Embryonic facial prominence (tissue), 1 donor: ENCODE measurements around the gene MDM2.

Experiments used
- DNase-seq: peaks from one replicate; pipeline ENCODE4 v3.0.0-alpha.2; 2016; ENCODE audit errors: extremely low spot score

MDM2 gene

DNA sequence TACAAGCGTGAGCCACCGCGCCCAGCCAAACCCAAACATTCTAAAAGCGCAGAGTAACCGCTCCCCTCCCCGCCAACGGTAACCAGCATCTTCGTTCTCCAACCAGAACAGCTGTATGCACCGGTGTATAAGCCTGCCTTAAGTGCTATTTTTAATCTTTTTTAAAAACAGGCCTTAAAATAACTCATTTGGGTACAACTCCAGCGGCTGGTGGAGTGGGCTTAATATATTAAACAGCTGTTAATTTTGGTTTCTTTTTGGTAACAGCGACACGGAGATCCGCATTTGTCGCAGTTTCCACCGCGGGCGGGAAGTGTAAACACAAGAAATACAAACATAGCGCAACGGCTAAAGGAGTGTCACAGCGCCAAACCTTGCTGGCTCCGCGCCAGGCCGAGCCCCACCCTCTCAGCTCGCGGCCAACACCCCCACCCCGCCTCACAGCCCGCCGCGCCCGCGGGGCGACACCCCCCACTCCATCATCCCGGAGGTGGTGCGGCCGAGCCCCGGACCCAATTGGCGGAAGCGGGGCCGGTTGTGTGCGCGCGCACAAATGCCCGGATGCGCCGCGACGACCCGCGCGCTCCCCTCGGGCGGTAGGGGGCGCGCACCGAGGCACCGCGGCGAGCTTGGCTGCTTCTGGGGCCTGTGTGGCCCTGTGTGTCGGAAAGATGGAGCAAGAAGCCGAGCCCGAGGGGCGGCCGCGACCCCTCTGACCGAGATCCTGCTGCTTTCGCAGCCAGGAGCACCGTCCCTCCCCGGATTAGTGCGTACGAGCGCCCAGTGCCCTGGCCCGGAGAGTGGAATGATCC is at the start of gene MDM2:
TSS of gene MDM2 (plus strand) at position 602 of the 812 bp plus-strand sequence. CDS start 301 bp downstream, outside the sequence.
- DNase-seq, result peak; percentile 71

DNA sequence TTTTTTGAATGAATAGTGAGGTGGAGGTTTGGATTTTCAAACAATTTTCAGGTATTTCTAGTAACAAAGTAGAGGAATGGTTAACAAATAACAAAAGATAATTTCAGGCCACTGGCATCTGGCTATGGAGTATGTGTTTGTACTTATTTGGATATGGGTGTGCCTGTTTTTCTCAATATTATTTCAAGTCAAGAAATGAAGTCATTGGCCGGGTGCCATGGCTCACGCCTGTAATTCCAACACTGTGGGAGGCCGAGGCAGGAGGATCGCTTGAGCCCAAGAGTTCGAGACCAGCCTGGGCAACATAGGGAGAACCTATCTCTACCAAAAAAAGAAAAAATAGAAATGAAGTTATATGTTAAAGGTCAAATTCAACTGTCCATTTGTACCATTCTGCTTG is 48.1 kb upstream of the MDM2 start:
- DNase-seq, result no peak

DNA sequence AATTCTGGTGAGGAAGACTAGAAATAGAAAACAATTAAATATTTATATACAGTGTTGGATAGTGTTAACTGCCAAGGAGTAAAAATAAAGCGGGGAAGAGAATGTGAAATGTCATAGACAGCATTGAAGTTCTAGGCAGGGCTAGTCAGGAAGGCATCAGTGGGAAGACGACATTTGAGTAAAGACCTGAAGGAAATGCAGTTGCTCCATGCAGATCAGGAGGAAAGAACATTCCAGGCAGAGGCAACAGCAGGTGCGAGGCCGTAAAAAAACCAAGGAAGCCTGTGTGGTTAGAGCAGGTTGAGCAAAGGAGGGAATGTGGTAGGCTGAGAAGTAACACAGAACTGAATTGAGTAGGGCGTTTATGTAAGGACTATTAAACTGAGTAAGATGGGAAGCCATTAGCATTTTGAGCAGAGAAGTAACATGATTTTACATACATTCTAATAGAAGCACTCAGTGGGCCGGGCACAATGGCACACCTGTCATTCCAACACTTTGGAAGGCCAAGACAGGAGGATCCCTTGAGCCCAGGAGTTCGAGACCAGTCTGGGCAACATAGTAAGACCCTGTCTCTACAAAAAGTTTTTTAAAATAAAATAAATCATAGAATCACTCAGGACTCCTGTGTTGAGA is 47.1 kb upstream of the MDM2 start:
- no peak for DNase-seq

DNA sequence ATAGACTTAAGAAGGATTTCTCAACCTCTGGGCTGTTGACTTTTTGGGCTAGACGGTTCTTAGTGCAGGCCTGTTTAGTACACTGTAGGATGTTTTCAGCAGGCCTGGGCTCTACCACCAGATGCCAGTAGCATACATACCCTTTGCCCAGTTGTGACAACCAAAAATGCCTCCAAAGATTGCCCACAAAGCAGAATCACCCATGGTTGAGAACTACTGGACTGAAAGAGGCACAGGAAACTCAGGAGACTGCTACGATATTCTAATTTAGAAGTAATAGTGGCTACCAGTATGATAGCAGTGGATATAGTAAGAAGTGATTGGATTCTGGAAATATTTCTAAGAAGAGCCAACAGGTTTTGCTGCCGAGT is 46.5 kb upstream of the MDM2 start:
- no peak for DNase-seq

DNA sequence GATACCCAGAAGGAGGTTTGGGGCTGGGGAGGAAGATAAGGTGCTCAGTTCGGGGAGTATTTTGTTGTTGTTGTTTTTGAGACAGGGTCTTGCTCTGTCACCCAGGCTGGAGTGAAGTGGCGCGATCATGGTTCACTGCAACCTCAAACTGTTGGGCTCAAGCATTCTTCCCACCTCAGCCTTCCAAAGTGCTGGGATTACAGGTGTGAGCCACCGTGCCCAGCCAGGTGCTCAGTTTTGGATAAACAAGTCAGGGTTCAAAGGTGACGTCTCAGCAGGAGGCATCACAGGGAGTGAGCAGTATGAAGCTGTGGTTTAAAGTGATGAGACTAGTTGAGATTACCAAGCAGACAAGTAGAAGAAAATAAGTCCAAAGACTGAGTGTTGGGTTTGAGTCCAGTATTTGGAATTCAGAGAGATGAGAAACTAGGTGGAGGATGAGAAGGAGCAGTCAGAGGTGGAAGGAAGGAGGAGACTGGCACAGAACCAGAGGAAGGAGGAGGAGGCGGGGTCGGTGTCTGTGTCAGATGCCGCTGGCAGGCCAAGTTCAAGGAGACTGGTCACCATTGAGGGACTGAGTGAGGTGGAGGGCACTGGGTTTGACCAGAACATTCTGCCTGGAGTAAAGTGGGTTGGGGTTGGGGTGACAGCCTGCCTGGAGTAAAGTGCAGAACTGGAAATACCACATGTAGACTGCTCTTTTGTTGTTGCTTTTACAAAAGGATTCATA is 45.9 kb upstream of the MDM2 start:
- DNase-seq, result no peak

DNA sequence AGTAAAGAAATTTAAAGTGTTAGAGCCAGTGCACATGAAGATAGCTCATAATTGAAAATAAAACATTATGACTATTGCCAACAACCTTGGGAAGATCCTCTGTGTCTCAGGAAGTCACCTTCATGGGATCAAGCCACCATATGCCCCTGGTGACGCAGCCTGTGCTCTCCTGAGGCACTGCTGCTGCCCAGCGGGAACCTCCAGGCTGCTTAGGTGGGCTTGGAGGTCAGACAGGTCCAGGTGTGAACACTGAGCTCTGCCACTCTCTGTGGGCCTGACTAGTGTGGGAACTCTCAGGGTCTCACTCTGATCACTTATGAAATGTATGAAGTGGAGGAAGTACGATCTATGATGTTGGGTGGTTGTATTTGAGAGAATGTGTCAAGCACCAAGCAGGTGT is 45.3 kb upstream of the MDM2 start:
- no peak for DNase-seq

DNA sequence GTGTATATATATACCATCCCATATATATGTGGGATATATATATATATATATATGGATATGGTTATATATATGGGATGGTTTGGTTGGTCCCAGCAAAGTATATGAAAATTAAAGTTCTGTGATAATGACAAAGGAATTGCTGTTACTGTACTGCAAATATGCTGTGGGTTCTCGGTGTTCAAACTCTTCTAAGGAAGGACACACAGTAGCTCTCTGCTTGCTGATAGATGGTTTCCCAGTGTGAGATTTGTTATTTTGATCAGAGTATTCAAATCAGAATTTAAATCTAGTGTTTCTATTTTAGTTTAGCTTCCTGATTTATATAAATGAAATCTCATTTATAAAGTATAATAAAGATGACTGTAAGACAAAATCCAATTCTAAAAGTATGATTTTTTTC is 42.3 kb upstream of the MDM2 start:
- DNase-seq, result no peak

GRCh38 chr12:68766646-68767045 is 41.3 kb upstream of the MDM2 start:
- DNase-seq, result no peak

- no peak for DNase-seq
Measured at GRCh38 chr12:68767191-68767590, 40.8 kb upstream of the MDM2 start.

- no peak for DNase-seq
Measured at GRCh38 chr12:68768431-68768939, 39.5 kb upstream of the MDM2 start.

DNA sequence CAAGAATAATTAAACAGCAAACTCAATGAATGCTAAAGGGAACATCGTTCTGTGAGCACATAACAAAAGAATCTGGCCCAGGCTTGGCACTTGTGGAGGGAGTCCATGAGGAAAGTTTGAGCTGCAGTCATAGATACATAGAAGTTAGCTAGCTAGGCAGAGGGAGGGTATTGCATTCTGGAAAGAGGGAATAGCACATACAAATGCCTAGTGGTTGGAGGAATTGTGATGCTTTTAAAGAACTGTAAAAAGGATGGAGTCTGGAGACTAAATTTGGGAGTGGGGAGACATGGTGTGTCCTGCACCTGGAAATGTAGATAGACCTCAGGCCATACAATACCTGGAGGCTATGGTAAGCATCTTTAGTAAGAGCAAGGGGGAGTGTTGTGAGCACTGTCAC is 38.0 kb upstream of the MDM2 start:
- no peak for DNase-seq

- DNase-seq, result no peak
Measured at GRCh38 chr12:68771223-68771925, 36.6 kb upstream of the MDM2 start.

DNA sequence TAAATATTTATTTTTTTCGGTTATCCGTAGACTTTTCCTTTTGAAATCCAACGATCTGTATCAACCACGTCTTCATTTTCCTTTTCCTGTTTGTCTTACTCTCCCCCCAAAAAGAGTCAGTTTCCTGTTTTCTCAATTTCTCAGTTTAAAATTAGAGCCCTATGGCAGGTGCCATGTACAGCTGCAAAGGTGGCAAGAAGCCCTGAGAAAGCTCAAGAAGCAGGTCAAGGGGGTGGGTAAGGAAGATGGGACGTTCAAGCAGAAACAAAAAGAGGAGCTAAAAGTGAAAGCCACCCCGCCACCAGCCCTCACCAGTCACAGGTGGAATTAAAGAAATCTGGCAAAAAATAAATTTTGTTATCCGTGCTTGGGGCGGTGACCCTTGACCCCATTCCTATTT is 35.3 kb upstream of the MDM2 start:
- DNase-seq, result no peak

- no peak for DNase-seq
Measured at GRCh38 chr12:68773582-68773981, 34.4 kb upstream of the MDM2 start.

DNA sequence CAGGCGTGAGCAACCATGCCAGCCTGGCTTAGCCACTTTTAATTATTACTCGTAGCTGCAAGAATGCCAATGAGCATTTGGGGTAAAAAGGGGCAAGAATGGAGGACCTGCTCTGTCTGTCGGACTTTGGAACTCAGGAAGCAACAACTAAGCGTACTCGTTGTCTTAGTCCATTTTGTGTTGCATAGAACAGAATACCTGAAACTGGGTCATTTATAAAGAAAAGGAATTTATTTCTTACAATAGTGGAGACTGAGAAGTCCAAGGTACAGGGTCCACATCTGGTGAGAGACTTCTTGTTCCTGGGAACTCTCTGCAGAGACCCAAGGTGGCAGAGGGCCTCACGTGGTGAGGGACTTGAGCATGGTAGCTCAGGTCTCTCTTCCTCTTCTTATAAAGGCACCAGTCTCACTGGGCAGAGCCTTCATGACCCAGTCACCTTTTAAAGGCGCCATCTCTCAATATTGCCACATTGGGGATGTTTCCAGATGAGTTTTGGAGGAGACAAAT is 32.8 kb upstream of the MDM2 start:
- no peak for DNase-seq

DNA sequence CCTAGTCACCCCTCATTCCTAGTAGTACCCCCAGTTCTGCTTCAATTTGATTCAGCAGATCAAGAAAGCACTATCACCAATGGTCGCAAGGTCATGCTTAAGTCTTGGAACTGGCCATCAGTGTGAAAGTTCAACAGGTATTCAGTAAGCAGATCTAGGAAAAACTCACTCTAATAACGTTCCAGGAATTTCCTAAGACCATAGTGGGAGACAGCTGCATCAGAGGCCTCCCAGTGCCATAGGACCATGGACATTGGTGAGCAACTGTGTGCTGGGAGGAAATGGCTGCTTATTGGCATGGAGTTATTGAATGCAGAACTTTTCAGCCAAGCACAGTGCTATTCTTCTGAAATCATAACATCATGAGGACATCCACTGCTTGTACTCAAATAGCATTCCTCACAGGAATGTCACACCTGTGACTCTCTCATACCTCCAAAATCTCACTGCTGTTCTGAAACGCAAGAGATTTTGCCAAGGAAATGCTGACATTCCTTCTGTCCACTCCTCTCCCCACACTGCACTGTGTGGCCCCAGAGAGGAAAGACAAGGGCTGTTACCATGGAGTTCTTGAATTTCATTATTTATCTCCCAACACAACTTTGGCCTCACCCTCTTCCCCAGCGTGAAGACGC is 30.9 kb upstream of the MDM2 start:
- DNase-seq, result no peak

GRCh38 chr12:68779280-68779679 is 28.7 kb upstream of the MDM2 start:
- no peak for DNase-seq

GRCh38 chr12:68780731-68781130 is 27.2 kb upstream of the MDM2 start:
- DNase-seq, result no peak

GRCh38 chr12:68781728-68782127 is 26.2 kb upstream of the MDM2 start:
- DNase-seq, result no peak

- no peak for DNase-seq
Measured at GRCh38 chr12:68784015-68784414, 24.0 kb upstream of the MDM2 start.

GRCh38 chr12:68785358-68785757 is 22.6 kb upstream of the MDM2 start:
- no peak for DNase-seq
